ENCODE data around the gene GOLGA8T.
"Not testable (repeated sequence)": the region's sequence is repeated elsewhere in the genome, so short reads cannot be mapped to it uniquely, and the experiment has no call there.

DNA sequence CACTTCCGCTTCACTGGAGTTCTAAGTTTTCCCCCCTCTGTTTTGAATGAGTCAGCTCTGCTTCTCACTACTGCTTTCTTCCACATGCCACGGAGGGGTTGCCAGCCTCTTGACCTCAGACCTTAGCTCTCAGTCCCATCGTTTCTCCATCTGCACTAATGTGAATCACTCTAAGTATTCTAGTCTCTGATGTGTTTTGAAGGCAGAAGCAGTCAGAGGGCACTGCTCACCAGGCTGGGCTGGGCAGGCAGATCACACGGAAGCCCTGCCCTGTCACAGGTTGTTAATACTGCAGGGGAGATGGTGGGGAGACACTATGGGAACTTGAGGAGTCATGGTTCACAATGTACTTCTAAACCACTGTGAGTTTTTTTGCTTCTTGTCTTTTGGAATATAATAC lies 24.3 kb upstream of the GOLGA8T start:
- TF ChIP-seq, protein P1, sequence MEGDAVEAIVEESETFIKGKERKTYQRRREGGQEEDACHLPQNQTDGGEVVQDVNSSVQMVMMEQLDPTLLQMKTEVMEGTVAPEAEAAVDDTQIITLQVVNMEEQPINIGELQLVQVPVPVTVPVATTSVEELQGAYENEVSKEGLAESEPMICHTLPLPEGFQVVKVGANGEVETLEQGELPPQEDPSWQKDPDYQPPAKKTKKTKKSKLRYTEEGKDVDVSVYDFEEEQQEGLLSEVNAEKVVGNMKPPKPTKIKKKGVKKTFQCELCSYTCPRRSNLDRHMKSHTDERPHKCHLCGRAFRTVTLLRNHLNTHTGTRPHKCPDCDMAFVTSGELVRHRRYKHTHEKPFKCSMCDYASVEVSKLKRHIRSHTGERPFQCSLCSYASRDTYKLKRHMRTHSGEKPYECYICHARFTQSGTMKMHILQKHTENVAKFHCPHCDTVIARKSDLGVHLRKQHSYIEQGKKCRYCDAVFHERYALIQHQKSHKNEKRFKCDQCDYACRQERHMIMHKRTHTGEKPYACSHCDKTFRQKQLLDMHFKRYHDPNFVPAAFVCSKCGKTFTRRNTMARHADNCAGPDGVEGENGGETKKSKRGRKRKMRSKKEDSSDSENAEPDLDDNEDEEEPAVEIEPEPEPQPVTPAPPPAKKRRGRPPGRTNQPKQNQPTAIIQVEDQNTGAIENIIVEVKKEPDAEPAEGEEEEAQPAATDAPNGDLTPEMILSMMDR (conservative IDR thresholded peaks at IDR 0.05) = not testable (repeated sequence)
- not testable (repeated sequence) for TF ChIP-seq ZFX (IDR thresholded peaks at IDR 0.05)
